ENCODE data around the gene AGTRAP. TPM values are rescaled to one million over a fixed set of nuclear protein-coding genes. Genes with fewer than 3 reads are reported as not detected.

The AGTRAP gene
- total RNA-seq, result 25.1 and 36.3 TPM in 2 replicates

DNA sequence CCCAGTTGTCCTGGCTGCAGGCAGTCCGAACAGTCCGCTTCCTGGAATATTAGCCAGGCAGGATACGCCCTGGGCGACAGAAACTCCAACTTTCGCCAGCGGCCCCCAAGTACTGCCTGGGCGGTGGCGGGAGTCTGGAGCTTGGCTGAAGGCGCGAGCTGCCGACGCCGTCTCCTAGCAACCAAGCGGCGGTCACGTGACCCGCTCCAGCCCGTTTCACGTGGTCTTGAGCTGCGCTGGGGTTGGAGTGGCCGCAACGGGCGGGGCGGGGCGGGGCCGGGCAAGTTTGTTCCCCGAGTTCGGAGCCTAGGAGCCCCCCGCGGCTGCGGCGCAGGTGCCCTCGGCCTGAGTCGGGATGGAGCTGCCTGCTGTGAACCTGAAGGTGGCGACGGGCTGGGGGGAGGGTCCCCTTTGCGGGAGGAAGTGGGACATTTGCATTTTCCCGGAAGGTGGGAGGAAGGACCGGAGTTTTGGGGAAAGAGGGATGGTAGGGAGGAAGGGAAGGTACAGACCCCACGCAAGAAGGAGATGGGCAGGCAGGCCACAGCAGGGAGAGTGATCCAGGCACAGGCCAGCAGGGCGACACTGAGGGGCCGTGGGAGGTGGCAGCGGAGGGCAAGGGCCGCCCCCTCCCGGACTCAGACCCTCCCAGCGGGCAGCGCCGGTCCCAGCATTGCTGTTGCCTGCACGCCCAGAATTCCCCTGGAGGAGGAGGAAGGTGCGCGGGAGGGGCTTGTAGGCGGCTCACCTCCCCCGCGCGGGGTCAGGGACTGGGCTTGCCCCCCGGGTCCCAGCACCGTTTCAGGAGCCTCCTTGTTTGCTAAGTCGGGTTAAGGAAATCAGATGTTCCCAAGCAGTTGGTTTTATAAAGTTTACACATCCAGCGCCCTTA is at the start of gene AGTRAP:
Gene AGTRAP, plus strand, starts transcription at position 283 of the 892 bp plus-strand sequence. Its CDS starts 73 bp downstream, at position 356.

DNA sequence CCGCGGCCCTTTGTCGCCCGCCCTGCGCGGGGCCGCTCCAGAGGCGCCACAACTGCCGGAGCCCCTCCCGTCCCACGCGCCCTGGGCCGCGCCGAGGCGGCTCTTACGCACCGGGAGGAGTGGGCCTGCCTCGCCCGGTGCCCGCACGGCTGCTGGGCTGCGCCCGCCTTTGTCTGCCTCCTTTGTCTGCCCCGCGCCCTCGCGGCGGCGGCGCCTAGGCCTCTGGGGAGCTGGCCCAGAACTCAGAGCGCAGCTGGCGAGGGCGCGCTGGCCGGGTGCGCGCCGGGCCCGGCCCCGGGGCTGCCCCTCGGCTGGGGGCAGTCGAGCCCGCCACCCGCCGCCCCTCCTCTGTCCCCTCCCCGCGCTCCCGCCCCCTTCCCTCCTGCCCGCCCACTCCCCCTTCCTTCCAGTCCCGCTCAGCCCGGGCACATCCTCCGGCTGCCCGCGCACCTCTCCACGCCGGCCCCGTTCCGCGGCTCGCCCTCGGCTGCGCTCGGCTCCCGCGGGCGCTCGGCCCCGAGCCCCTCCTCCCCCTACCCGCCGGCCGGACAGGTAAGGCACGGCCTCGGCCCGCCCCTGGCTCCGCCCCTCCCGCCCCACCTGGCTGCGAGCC is 44.5 kb upstream of the AGTRAP start, which contains the start of gene DRAXIN:
Gene DRAXIN, plus strand, starts transcription at position 409 of the 613 bp plus-strand sequence. CDS start 14,549 bp downstream, outside the sequence.

GRCh38 chr1:11761988-11762406 is 26.1 kb downstream of the AGTRAP start, which contains the start of gene C1orf167:
TSS of gene C1orf167 (plus strand) at chr1:11762193. CDS start at chr1:11764401, 2,208 bp downstream.

Other genes starting within 250 kb of the AGTRAP start
- gene FBXO2, start 81.7 kb upstream of the AGTRAP start, total RNA-seq, result 41.8 and 135 TPM in 2 replicates
- gene FBXO44, start 81.3 kb upstream of the AGTRAP start, total RNA-seq, result 20.7 and 33.4 TPM in 2 replicates
- 28.7 and 29.2 TPM in 2 replicates for gene FBXO6, start 71.9 kb upstream of the AGTRAP start, total RNA-seq
- gene MAD2L2, start 55.0 kb upstream of the AGTRAP start, total RNA-seq, result 42.3 and 56.1 TPM in 2 replicates
- gene DRAXIN, start 44.4 kb upstream of the AGTRAP start, total RNA-seq, result under 0.01 TPM in 1 of 2 replicates, not detected in the other
- gene C1orf167, start 26.1 kb downstream of the AGTRAP start, total RNA-seq, result 0.39 TPM in 1 of 2 replicates, not detected in the other
- gene MTHFR, start 69.8 kb downstream of the AGTRAP start, total RNA-seq, result 29.1 and 33.0 TPM in 2 replicates
- gene CLCN6, start 70.1 kb downstream of the AGTRAP start, total RNA-seq, result 5.5 and 12.0 TPM in 2 replicates
- not detected in 2 replicates for gene NPPA, start 111.6 kb downstream of the AGTRAP start, total RNA-seq
- gene NPPB, start 122.8 kb downstream of the AGTRAP start, total RNA-seq, result not detected in 2 replicates
- gene KIAA2013, start 190.3 kb downstream of the AGTRAP start, total RNA-seq, result 66.7 and 98.5 TPM in 2 replicates
- 186 and 269 TPM in 2 replicates for gene PLOD1, start 198.6 kb downstream of the AGTRAP start, total RNA-seq
- 38.9 and 65.7 TPM in 2 replicates for gene MFN2, start 244.3 kb downstream of the AGTRAP start, total RNA-seq